UCSD-AML1 (cell line): Measurements from ENCODE around the gene NPIPB12.
"Not testable (repeated sequence)": the region's sequence is repeated elsewhere in the genome, so short reads cannot be mapped to it uniquely, and the experiment has no call there.

Experiments
- DNase-seq: peaks from one replicate; lab custom pipeline; 2025; ENCODE audit not compliant: unreplicated experiment; lab: John Stamatoyannopoulos, UW

NPIPB12 gene

DNA sequence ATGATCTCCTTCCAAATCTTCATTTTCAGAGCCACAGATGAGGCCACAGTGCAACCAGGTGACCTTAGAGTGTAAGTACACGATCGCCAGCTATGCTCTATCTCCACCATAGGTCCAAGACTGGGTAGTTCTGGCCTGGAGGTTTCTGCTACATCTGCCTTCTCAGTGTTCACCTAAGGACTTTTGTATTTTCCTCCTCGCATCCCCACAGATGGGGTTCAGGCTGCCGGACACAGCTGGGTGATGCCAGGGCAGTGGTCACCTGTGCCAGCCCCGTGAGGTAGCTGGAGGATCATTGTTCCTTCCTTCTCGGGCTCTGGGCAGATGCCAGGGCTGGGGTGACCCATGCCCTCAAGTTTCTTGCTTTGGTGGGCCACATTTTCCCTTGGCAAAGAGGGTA is at the start of gene NPIPB12:
Gene NPIPB12, minus strand, starts transcription at position 101 of the 400 bp plus-strand sequence.
- DNase-seq = not testable (repeated sequence)

DNA sequence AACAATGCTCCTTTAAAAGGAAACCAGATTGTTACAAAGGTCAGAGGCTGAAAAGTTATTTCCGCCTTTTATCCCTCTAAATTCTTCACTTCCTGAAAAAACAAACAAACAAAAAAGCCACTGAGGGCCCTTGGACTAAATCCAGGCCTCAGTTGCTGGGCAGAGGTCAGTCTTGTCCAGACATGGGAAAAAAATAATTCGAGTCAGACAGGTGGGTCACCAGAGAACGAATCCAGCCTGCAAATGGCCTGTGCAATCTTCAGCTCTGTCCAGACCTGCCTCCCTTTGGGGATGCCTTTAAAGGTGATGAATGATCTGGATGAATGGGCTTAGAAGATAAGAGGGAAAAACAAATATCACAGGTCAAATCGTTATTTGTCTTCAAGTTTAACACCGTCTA is 15.3 kb upstream of the NPIPB12 start:
- not testable (repeated sequence) for DNase-seq

- not testable (repeated sequence) for DNase-seq
Observed at GRCh38 chr16:29482276-29482675, 23.9 kb downstream of the NPIPB12 start.

GRCh38 chr16:29472065-29472464 is 34.1 kb downstream of the NPIPB12 start:
- not testable (repeated sequence) for DNase-seq

DNA sequence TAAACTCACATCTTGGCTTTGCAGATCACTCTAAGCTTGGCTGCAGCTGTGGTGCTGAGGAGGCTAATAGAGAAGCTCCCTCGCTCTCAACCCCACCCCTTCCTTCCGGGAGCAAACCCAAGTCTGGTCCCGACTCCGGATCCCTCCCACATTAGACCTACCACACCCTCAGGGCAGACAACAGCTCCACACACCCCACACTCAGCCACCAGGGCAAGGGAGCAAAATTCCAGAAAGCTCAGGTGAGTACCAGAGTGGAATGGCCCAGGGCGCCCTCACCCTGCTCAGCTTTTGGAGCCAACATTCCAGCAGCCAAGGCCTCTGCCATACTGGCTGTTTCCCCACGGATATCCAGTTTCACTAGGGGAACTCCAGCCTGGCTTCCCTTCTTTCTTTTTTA is 36.5 kb downstream of the NPIPB12 start:
- DNase-seq = not testable (repeated sequence)

- DNase-seq = not testable (repeated sequence)
Observed at GRCh38 chr16:29467654-29468366, 38.4 kb downstream of the NPIPB12 start.

DNA sequence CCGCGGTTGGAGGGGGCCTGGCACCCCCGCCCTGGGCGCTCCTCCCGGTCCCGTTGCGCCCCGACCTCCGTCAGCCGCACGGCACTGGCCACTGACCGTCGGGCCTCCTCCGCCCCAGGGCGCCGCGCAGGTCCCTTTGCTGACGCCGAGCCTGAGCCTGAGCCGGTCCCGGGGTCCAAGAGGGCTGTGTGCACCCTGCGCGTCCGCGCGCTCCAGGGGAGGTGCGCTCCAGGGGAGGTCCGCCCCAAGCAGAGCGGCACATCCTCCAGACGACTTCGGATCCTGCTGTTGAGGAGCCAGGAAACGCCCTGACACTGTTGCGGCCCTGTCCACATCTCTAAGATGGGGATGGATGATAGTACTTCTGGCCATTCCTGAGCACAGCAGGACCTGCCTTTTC is 39.3 kb downstream of the NPIPB12 start:
- DNase-seq = not testable (repeated sequence)

- DNase-seq = not testable (repeated sequence)
Observed at GRCh38 chr16:29465985-29466824, 40.0 kb downstream of the NPIPB12 start.

DNA sequence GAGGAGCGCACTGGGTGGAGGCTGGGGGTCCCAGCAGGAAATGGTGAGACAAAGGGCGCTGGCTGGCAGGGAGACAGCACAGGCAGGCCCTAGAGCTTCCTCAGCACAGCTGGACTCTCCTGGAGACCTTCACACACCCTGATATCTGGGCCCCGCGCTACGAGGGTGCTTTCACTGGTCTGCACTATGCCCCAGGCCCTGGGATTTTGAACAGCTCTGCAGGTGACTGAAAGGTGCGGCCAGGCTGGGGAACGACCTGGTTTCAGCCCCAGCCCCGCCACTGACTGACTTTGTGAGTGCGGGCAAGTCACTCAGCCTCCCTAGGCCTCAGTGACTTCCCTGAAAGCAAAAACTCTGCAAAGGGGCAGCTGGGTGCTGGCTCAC is 45.6 kb downstream of the NPIPB12 start:
- DNase-seq = not testable (repeated sequence)

- not testable (repeated sequence) for DNase-seq
Observed at GRCh38 chr16:29459706-29460646, 46.2 kb downstream of the NPIPB12 start, which contains the start of gene SULT1A4. SULT1A4 (plus strand) TSS chr16:29459913; CDS start chr16:29461386, 1,473 bp downstream.

- DNase-seq = not testable (repeated sequence)
Observed at GRCh38 chr16:29457660-29458059, 48.5 kb downstream of the NPIPB12 start.

GRCh38 chr16:29454828-29455227 is 51.4 kb downstream of the NPIPB12 start:
- DNase-seq = not testable (repeated sequence)

- DNase-seq = not testable (repeated sequence)
Observed at GRCh38 chr16:29454269-29454668, 51.9 kb downstream of the NPIPB12 start, which contains the start of the genes BOLA2 and SLX1B. BOLA2 (minus strand) TSS chr16:29454351; CDS start chr16:29454253, 98 bp downstream. SLX1B (plus strand) TSS chr16:29454533.

DNA sequence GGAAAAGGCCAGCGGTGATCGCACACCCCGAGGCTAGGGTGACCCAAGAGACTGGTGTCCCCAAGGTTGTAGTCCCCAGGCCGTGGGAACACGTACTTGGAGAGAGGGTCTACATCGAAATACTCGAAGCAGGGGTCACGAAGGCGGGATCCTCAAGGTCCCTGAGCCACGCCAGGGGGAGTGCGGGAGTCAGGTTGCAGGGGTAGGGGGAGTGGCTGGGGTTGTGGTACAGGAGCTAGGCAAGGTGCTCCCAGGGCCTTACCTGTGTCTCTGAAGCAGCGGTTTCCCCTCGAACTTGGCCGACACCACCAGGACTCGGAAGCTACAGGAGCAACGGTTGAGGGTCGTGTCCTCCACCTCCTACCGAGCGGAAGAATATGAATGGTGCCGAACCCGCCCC is 52.5 kb downstream of the NPIPB12 start:
- DNase-seq = not testable (repeated sequence)
